GM12878 (cell line): Measurements from ENCODE around the gene TBC1D5. TPM values are rescaled to one million over a fixed set of nuclear protein-coding genes. Genes with fewer than 3 reads are reported as not detected.

ENCODE experiments used
- ATAC-seq: fragments of 200-7000 bp; cut with Tn5 transposase; 3 replicates; pipeline ENCODE4 v1.9.1; 2020; ENCODE audit warnings: mild to moderate bottlenecking, moderate library complexity
- BruUV-seq: library from RNA; stranded (reverse); fragments of 400-500 nt; replicated peaks from 2 replicates; lab custom pipeline; 2021; lab: Mats Ljungman, UMichigan
- CTCF ChIA-PET: fragments of 300-600 bp; sonication (Branson Sonifier 250); formaldehyde crosslinking; extraction: SDS; loops from one replicate; lab custom pipeline; 2021; ENCODE audit warnings: inconsistent platforms; lab: Yijun Ruan, JAX
- POLR2A ChIA-PET: fragments of 350-600 bp; formaldehyde crosslinking; extraction: SDS; loops from one replicate; lab custom pipeline; 2021; ENCODE audit warnings: inconsistent platforms; lab: Charles Lee
- RAD21 ChIA-PET: fragments of 300-600 bp; sonication (Branson Sonifier 250); formaldehyde crosslinking; loops from one replicate; lab custom pipeline; 2023; ENCODE audit warnings: antibody characterized with exemption; ENCODE audit not compliant: unreplicated experiment; lab: Charles Lee
- SMC1A ChIA-PET: fragments of 300-600 bp; sonication (Branson Sonifier 250); formaldehyde crosslinking; loops from one replicate; lab custom pipeline; 2023; ENCODE audit not compliant: unreplicated experiment, uncharacterized antibody; lab: Charles Lee
- DNase-seq: peaks from one replicate; pipeline ENCODE4 v3.0.0-alpha.2; 2011; ENCODE audit warnings: low read depth, low spot score
- FAIRE-seq: peaks from 3 replicates; lab custom pipeline; 2011; peaks lifted over from hg19 to GRCh38; lab: Jason Lieb, UNC
- H2AFZ ChIP-seq: 2 replicates; pipeline ENCODE4 v1.6.0; 2011; ENCODE audit warnings: low read depth, low read length, control low read depth; ENCODE audit not compliant: control insufficient read depth
- H3K27ac ChIP-seq: 2 replicates; pipeline ENCODE4 v1.5.1; 2011; ENCODE audit warnings: control low read depth; ENCODE audit not compliant: control insufficient read depth, insufficient read depth
- H3K27me3 ChIP-seq, 2 experiments: replicated peaks in 1 of 2; 2 replicates each; pipeline versions ENCODE4 v1.6.0 to v1.6.1; 2011; ENCODE audit warnings: low read length in 1 of 2; ENCODE audit not compliant: control insufficient read depth in 2 of 2, insufficient read depth in 2 of 2
- H3K36me3 ChIP-seq, 2 experiments: 2 replicates each; pipeline ENCODE4 v1.5.1; 2011; ENCODE audit warnings: low read length in 1 of 2; ENCODE audit not compliant: control insufficient read depth in 2 of 2, insufficient read depth in 2 of 2
- H3K4me1 ChIP-seq: 2 replicates; pipeline ENCODE4 v1.6.1; 2011; ENCODE audit warnings: mild to moderate bottlenecking, low read length, moderate library complexity, mixed read lengths; ENCODE audit not compliant: control insufficient read depth, insufficient read depth
- H3K4me2 ChIP-seq: 2 replicates; pipeline ENCODE4 v1.6.0; 2011; ENCODE audit warnings: control low read depth; ENCODE audit not compliant: control insufficient read depth, insufficient read depth
- H3K4me3 ChIP-seq: fragments of 200-600 bp; sonication (generic); 2 replicates; pipeline ENCODE4 v1.5.1; 2016
- H3K79me2 ChIP-seq: 2 replicates; pipeline ENCODE4 v1.6.0; 2011; ENCODE audit warnings: low read length; ENCODE audit not compliant: control insufficient read depth, insufficient read depth
- H3K9ac ChIP-seq: 2 replicates; pipeline ENCODE4 v1.8.0; 2011; ENCODE audit warnings: low read length, control low read depth, mixed read lengths; ENCODE audit not compliant: control insufficient read depth, insufficient read depth
- H3K9me3 ChIP-seq: replicated peaks from 3 replicates; pipeline ENCODE4 v1.5.1; 2011; ENCODE audit warnings: mild to moderate bottlenecking, low read length; ENCODE audit not compliant: control insufficient read depth, insufficient read depth
- H4K20me1 ChIP-seq: 2 replicates; pipeline ENCODE4 v1.6.0; 2011; ENCODE audit not compliant: control insufficient read depth, insufficient read depth
- ATF2 ChIP-seq: IDR thresholded peaks from 2 replicates; pipeline ENCODE4 v1.6.1; 2012; ENCODE audit warnings: low read length, inconsistent platforms
- ETV6 ChIP-seq, 2 experiments: fragments of 450-650 bp in 1 of 2; IDR thresholded peaks in 1 of 2; conservative IDR thresholded peaks in 1 of 2; 2 replicates each; pipeline ENCODE4 v1.6.1; 2014; ENCODE audit warnings: antibody characterized with exemption in 1 of 2, borderline replicate concordance in 1 of 2, low read depth in 1 of 2, mild to moderate bottlenecking in 1 of 2, moderate library complexity in 1 of 2
- EZH2 ChIP-seq: IDR thresholded peaks from 2 replicates; pipeline ENCODE4 v1.6.1; 2012; ENCODE audit warnings: low read depth, mild to moderate bottlenecking, control low read depth, inconsistent platforms, low read length, borderline replicate concordance; ENCODE audit not compliant: control insufficient read depth
- IRF5 ChIP-seq: fragments of 450-650 bp; IDR thresholded peaks from 2 replicates; pipeline ENCODE4 v1.6.1; 2017; ENCODE audit warnings: borderline replicate concordance
- STAT1 ChIP-seq: fragments of 450-650 bp; conservative IDR thresholded peaks from 2 replicates; pipeline ENCODE4 v1.6.1; 2014; ENCODE audit warnings: antibody characterized with exemption, mild to moderate bottlenecking
- in situ Hi-C: fragments of 300-500 bp; cut with MboI; formaldehyde crosslinking; loops from 9 replicates; pipeline ENCODE4 v1.14.3; 2018; ENCODE audit warnings: mixed read lengths
- intact Hi-C: fragments of 100-400 bp; cut with micrococcal nuclease; formaldehyde crosslinking; loops from one replicate; pipeline ENCODE4 v1.14.2; 2022; ENCODE audit not compliant: unreplicated experiment
- polyA plus RNA-seq, 11 experiments: library from polyadenylated mRNA; depleted of rRNA in 4 of 11; unstranded in 6 of 11; stranded (reverse) in 5 of 11; fragments of >200 nt; fragmentation: Nextera tagmentation in 4 of 11; fragmentation: Illumina TruSeq in 1 of 11; extraction: Ambion mirVana in 4 of 11; extraction: Trizol in 1 of 11; gene quantifications; 1 replicate in 1 of 11; 2 replicates in 10 of 11; pipeline versions ENCODE4 v1.2.1 to v1.2.3, GENCODE V29; 2011 to 2016; ENCODE audit warnings: inconsistent platforms in 2 of 11, missing spikeins in 2 of 11, low read depth in 1 of 11
- total RNA-seq, 4 experiments: library from RNA; depleted of rRNA in 3 of 4; stranded (reverse); fragments of >200 nt in 3 of 4; fragmentation: Illumina TruSeq in 1 of 4; extraction: Trizol in 1 of 4; gene quantifications; 2 replicates each; pipeline versions ENCODE4 v1.2.1 to v1.2.3, GENCODE V29; 2013 to 2021

Gene TBC1D5
- total and polyA plus RNA-seq, 10 of the 15 experiments (the other 5 are each of a cell fraction or from before 2014, with no cell fraction given), result 5.5 to 61.0 (median 43.8) TPM

DNA sequence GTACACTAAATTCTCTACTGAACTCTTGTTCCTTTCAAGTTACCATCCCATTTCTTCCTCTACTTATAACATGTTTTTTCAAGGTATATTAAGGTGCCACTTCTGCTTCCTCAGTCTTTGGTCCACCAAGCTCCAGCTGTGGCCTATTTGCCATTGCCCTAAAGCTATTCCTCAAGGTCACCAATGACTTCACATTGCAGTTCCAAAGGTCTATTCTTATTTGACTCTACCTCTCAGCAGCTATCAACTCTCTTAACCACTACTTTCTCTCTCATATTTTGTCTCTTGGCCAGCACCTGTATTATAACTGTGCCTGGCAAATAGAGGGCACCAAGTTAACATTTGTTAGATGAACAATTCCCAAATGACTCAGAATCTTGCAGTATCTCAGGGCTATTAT lies 503.0 kb downstream of the TBC1D5 start:
- H3K27me3 ChIP-seq, result no peaks in the 10 kb centered on the region
- DNase-seq, result no peak
- no peak overlapping the region for H3K4me2 ChIP-seq
- no peaks in the 10 kb centered on the region for H3K4me1 ChIP-seq
- no peak overlapping the region for H3K4me3 ChIP-seq
- no peaks in the 10 kb centered on the region for H4K20me1 ChIP-seq
- H3K79me2 ChIP-seq, result no peaks in the 10 kb centered on the region
- no peak for ATAC-seq
- no peak overlapping the region for H3K27ac ChIP-seq
- ChIA-PET POLR2A (no interaction called here), SMC1A (interaction anchor here (0.8 to 2.1 kb wide), 11 partner anchors 9 to 642 kb away, joined by 3 to 7 read pairs (median 4); no protein-coding TSS in a partner anchor), RAD21 (interaction anchor here (1.1 to 1.4 kb wide), 2 partner anchors 7 to 44 kb away, joined by 4 to 5 read pairs; no protein-coding TSS in a partner anchor), CTCF (interaction anchor here (0.6 to 2.3 kb wide), 11 partner anchors 10 to 638 kb away, joined by 3 to 8 read pairs (median 3); no protein-coding TSS in a partner anchor)
- no TSS peak for BruUV-seq
- intact Hi-C loops, result loop anchor here (10.0 kb wide), 1 partner anchor 975 kb away; the partner anchor contains the start of genes DPH3 and OXNAD1
- no peak for FAIRE-seq
- H3K36me3 ChIP-seq, result no peaks in the 10 kb centered on the region; a peak in 1 of 4 replicates
- H3K9ac ChIP-seq, result no peak overlapping the region
- TF ChIP-seq IRF5, result no peak
- no peak for TF ChIP-seq ATF2
- TF ChIP-seq EZH2, result no peak
- no peak for TF ChIP-seq STAT1
- TF ChIP-seq ETV6 (conservative IDR thresholded peaks at IDR 0.05 in 1 of 2, IDR thresholded peaks at IDR 0.05 in 1 of 2; ENCODE audit: borderline replicate concordance in 1 of 2, low read depth in 1 of 2), result no peak
- no peak overlapping the region for H2AFZ ChIP-seq
- no peaks in the 10 kb centered on the region for H3K9me3 ChIP-seq
- in situ Hi-C loops, result loop anchor here (5.0 kb wide), 1 partner anchor 637 kb away; no protein-coding TSS in a partner anchor
